Heart right ventricle (tissue), 16 donors: ENCODE data around the gene LSM3. TPM values are rescaled to one million over a fixed set of nuclear protein-coding genes. Genes with fewer than 3 reads are reported as not detected.

Source experiments
- ATAC-seq, 8 donors: fragments of 200-7000 bp; cut with Tn5 transposase; one replicate each; pipeline ENCODE4 v1.9.1; 2020; ENCODE audit warnings: mild to moderate bottlenecking in 8 of 8, moderate library complexity in 8 of 8, moderate number of reproducible peaks in 1 of 8
- DNase-seq, 2 donors: peaks; one replicate each; pipeline ENCODE4 v3.0.0-alpha.2; 2020
- H3K27ac ChIP-seq, 10 donors: fragments of 200-600 bp; sonication (generic) in 2 of 10; one replicate each; pipeline versions ENCODE4 v1.5.0 to v1.8.0; 2020 to 2022; ENCODE audit warnings: mild to moderate bottlenecking in 3 of 10
- H3K27me3 ChIP-seq, 7 donors: fragments of 200-600 bp; one replicate each; pipeline ENCODE4 v1.8.0; 2021 to 2022; ENCODE audit warnings: mild to moderate bottlenecking in 2 of 7
- H3K36me3 ChIP-seq, 9 donors: fragments of 200-600 bp; sonication (generic) in 1 of 9; one replicate each; pipeline versions ENCODE4 v1.5.0 to v1.8.0; 2020 to 2022; ENCODE audit warnings: mild to moderate bottlenecking in 2 of 9
- H3K4me1 ChIP-seq, 9 donors: fragments of 200-600 bp; sonication (generic) in 1 of 9; one replicate each; pipeline versions ENCODE4 v1.5.0 to v1.8.0; 2020 to 2022; ENCODE audit warnings: mild to moderate bottlenecking in 4 of 9
- H3K4me3 ChIP-seq, 10 donors: fragments of 200-600 bp; sonication (generic) in 2 of 10; one replicate each; pipeline versions ENCODE4 v1.5.0 to v1.8.0; 2020 to 2022; ENCODE audit warnings: mild to moderate bottlenecking in 7 of 10, moderate library complexity in 2 of 10
- H3K9me3 ChIP-seq, 11 donors: fragments of 200-600 bp in 10 of 11; sonication (generic) in 2 of 11; one replicate each; pipeline versions ENCODE4 v1.5.0 to v1.8.0; 2013 to 2022; ENCODE audit warnings: mild to moderate bottlenecking in 2 of 11, control low read depth in 1 of 11, moderate library complexity in 1 of 11
- WGBS, 2 donors: extraction: QIAGEN DNeasy Blood & Tissue Kit; methylation state at CpG; one replicate each; pipeline ENCODE4 v1.1.7; 2013; ENCODE audit warnings: inconsistent platforms in 1 of 2; 5-methylcytosine and 5-hydroxymethylcytosine counted together
- intact Hi-C, 10 donors: fragments of 100-400 bp; cut with DNase I; formaldehyde crosslinking; loops; one replicate each; pipeline versions ENCODE4 v1.11.1 to v1.14.2; 2022
- polyA plus RNA-seq, 2 donors: library from polyadenylated mRNA; stranded (reverse); fragments of 200-250 nt; gene quantifications; one replicate each; pipeline ENCODE4 v1.2.3, GENCODE V29; 2013
- total RNA-seq, 10 donors: library from RNA; stranded (reverse); fragmentation: NEBNext Ultra II Directional in 3 of 10; extraction: Animal tissue kit (Norgen Biotek cat#: 25700) in 3 of 10; gene quantifications; one replicate each; pipeline versions ENCODE4 v1.2.1 to v1.2.4, GENCODE V29; 2021 to 2023
- TF ChIP-seq, protein P1 (sequence below), 9 donors: fragments of 200-600 bp; sonication (generic) in 2 of 9; IDR thresholded peaks; one replicate each; pipeline versions ENCODE4 v1.5.0 to v1.8.0; 2021 to 2022; ENCODE audit warnings: antibody characterized with exemption in 9 of 9, mild to moderate bottlenecking in 5 of 9, moderate library complexity in 1 of 9
- donor health status: Arrhythmogenic right ventricular cardiomyopathy.
- donor health status: ischemic (EF 13 %, LVEDD 7.1; RV severe dilation, severe dysfunction).
- donor health status: healthy with polysubstance abuse.
- donor health status: DM: no; HTN: yes; CAD: no.
- donor health status: DM: no; HTN: no; CAD: no.
- donor health status: ischemic (EF 25% LVEDD 6.9; RV normal size, moderate dysfunction).
- donor health status: ischemic (EF 25% LVEDD 5.7; RV mildly dilated, moderate dysfunction).
- donor health status: healthy.
- donor health status: DM: yes; HTN: yes; CAD: no.
- donor health status: Ischemic cardiomyopathy.
- donor health status: ischemic (EF 35%, LVEDD 5.7; RV mildly dilated, moderate dysfunction).
- donor health status: nonischemic (EF 11% LVEDD 7.7; RV severe dilation, severe dysfunction).
- donor health status: DM: yes; HTN: yes; CAD: no.
- donor health status: PGD.
- donor health status: ischemic (EF 29% LVEDD 5.4; RV normal size, mild dysfunction).
- donor health status: nonischemic (EF 23%, LVEDD 6.1; RV moderate dilation, normal function).

The LSM3 gene
- total and polyA plus RNA-seq, 12 donors: 5.6 to 18.0 (median 15.2) TPM

GRCh38 chr3:14158370-14158769 lies 20.2 kb upstream of the LSM3 start:
- no peak overlapping the region for H3K27ac ChIP-seq
- no peaks in the 10 kb centered on the region for H3K27me3 ChIP-seq
- H3K4me3 ChIP-seq: no peak overlapping the region
- peaks cover 9 to 98% (median 76%) of the 10 kb centered on the region in 9 donors for H3K36me3 ChIP-seq
- 92 to 98% methylated on average over 14 of the region's 14 CpGs for WGBS, 2 donors
- H3K9me3 ChIP-seq: peaks cover 0 to 21% (median 11%) of the 10 kb centered on the region in 11 donors
- ATAC-seq: no peak
- no peaks in the 10 kb centered on the region for H3K4me1 ChIP-seq
- TF ChIP-seq, protein P1, sequence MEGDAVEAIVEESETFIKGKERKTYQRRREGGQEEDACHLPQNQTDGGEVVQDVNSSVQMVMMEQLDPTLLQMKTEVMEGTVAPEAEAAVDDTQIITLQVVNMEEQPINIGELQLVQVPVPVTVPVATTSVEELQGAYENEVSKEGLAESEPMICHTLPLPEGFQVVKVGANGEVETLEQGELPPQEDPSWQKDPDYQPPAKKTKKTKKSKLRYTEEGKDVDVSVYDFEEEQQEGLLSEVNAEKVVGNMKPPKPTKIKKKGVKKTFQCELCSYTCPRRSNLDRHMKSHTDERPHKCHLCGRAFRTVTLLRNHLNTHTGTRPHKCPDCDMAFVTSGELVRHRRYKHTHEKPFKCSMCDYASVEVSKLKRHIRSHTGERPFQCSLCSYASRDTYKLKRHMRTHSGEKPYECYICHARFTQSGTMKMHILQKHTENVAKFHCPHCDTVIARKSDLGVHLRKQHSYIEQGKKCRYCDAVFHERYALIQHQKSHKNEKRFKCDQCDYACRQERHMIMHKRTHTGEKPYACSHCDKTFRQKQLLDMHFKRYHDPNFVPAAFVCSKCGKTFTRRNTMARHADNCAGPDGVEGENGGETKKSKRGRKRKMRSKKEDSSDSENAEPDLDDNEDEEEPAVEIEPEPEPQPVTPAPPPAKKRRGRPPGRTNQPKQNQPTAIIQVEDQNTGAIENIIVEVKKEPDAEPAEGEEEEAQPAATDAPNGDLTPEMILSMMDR (IDR thresholded peaks at IDR 0.05): no peak
- intact Hi-C loops: no loop called here
- DNase-seq: no peak

GRCh38 chr3:14159426-14159825 lies 19.2 kb upstream of the LSM3 start:
- WGBS, 2 donors: 98 to 99% methylated on average over 8 of the region's 8 CpGs
- Histone ChIP-seq H3K4me1 (no peaks in the 10 kb centered on the region), H3K9me3 (peaks cover 0 to 21% (median 11%) of the 10 kb centered on the region in 11 donors), H3K27me3 (no peaks in the 10 kb centered on the region), H3K4me3 (no peak overlapping the region), H3K36me3 (peaks cover 9 to 99% (median 87%) of the 10 kb centered on the region in 9 donors), H3K27ac (no peak overlapping the region)
- TF ChIP-seq, protein P1 (IDR thresholded peaks at IDR 0.05): no peak
- DNase-seq (no peak), ATAC-seq (no peak)
- intact Hi-C loops: no loop called here

DNA sequence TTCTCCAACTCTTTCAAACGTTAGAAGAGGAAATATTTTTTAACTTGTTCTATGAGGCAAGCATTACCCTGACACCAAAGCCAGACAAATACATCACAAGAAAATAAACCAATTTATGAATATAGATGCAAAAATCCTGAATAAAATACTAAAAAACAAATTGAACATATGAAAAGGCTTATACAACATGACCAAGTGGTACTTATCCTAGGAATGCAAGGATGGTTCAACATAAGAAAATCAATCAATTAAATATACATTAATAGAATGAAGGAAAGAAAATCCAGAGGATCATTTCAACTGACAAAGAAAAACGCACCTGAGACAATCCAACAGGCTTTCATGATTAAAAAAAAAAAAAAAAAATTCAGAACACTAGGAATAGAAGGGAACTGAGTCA lies 17.3 kb upstream of the LSM3 start:
- H3K36me3 ChIP-seq: peaks cover 9 to 100% (median 95%) of the 10 kb centered on the region in 9 donors
- H3K4me3 ChIP-seq: no peak overlapping the region
- intact Hi-C loops: no loop called here
- no peaks in the 10 kb centered on the region for H3K27me3 ChIP-seq
- no peaks in the 10 kb centered on the region for H3K4me1 ChIP-seq
- 93 to 94% methylated on average over 2 of the region's 2 CpGs for WGBS, 2 donors
- ATAC-seq (no peak), DNase-seq (no peak)
- no peak overlapping the region for H3K27ac ChIP-seq
- H3K9me3 ChIP-seq: peaks cover 0 to 21% (median 11%) of the 10 kb centered on the region in 11 donors
- TF ChIP-seq, protein P1 (IDR thresholded peaks at IDR 0.05): no peak

DNA sequence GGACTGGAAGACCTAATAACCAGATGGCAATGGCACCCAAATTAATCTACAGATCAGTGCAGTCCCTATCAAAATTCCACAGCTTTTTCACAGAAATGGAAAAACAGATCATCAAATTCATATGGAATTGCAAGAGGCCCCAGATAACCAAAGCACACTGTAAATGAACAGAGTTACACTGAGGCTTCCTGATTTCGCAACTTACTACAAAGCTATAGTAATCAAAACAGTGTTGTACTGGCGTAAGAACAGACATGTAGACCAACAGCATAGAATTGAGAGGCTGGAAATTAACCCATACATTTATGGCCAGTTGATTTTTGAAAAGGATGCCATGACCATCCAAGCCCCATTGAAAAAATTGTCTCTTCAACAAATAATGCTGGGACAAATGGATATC lies 16.4 kb upstream of the LSM3 start:
- H3K9me3 ChIP-seq: peaks cover 0 to 21% (median 11%) of the 10 kb centered on the region in 11 donors
- intact Hi-C loops: no loop called here
- peaks cover 9 to 100% (median 94%) of the 10 kb centered on the region in 9 donors for H3K36me3 ChIP-seq
- H3K27me3 ChIP-seq: no peaks in the 10 kb centered on the region
- H3K4me3 ChIP-seq: no peak overlapping the region
- ATAC-seq (no peak), DNase-seq (no peak)
- no peaks in the 10 kb centered on the region for H3K4me1 ChIP-seq
- TF ChIP-seq, protein P1 (IDR thresholded peaks at IDR 0.05): no peak
- WGBS, 2 donors: 98% methylated on average over 2 of the region's 2 CpGs
- H3K27ac ChIP-seq: no peak overlapping the region
